Natural killer cell (primary cell): ENCODE results near the gene CCDC93. TPM values are rescaled to one million over a fixed set of nuclear protein-coding genes. Genes with fewer than 3 reads are reported as not detected.

Source experiments
- ATAC-seq, 3 donors: fragments of 150-1000 bp in 2 of 3; fragments of 200-7000 bp in 1 of 3; cut with Tn5 transposase; 1 replicate in 1 of 3; 2 replicates in 2 of 3; pipeline ENCODE4 v1.10.0; 2021; ENCODE audit warnings: mild to moderate bottlenecking in 2 of 3, moderate library complexity in 2 of 3
- DNase-seq, 2 donors: peaks; one replicate each; pipeline versions ENCODE4 v3.0.0 to v3.0.0-alpha.2; 2013 to 2021; ENCODE audit warnings: mixed read lengths in 1 of 2
- H3K27ac ChIP-seq: one replicate; pipeline ENCODE4 v1.5.1; 2013; ENCODE audit warnings: mild to moderate bottlenecking, low read length
- H3K27me3 ChIP-seq: one replicate; pipeline ENCODE4 v1.6.1; 2013; ENCODE audit warnings: low read length; ENCODE audit not compliant: control insufficient read depth, insufficient read depth
- H3K36me3 ChIP-seq: one replicate; pipeline ENCODE4 v1.6.1; 2013; ENCODE audit warnings: low read length; ENCODE audit not compliant: control insufficient read depth, insufficient read depth
- H3K4me1 ChIP-seq: one replicate; pipeline ENCODE4 v1.6.1; 2013; ENCODE audit warnings: low read length; ENCODE audit not compliant: control insufficient read depth, insufficient read depth
- H3K4me3 ChIP-seq: one replicate; pipeline ENCODE4 v1.5.1; 2013; ENCODE audit warnings: low read length
- H3K9me3 ChIP-seq: one replicate; pipeline ENCODE4 v1.6.1; 2013; ENCODE audit warnings: low read length; ENCODE audit not compliant: control insufficient read depth, insufficient read depth
- H3K27ac Mint-ChIP-seq, 2 donors: one replicate each; pipeline ENCODE4 v1.8.0; 2022; ENCODE audit warnings: mild to moderate bottlenecking in 2 of 2, mixed read lengths in 2 of 2, moderate library complexity in 1 of 2
- H3K27me3 Mint-ChIP-seq, 2 donors: one replicate each; pipeline ENCODE4 v1.8.0; 2022; ENCODE audit warnings: low read depth in 2 of 2, mixed read lengths in 2 of 2
- H3K36me3 Mint-ChIP-seq: one replicate; pipeline ENCODE4 v1.8.0; 2022; ENCODE audit warnings: mixed read lengths
- H3K4me1 Mint-ChIP-seq, 2 donors: one replicate each; pipeline ENCODE4 v1.8.0; 2022; ENCODE audit warnings: mixed read lengths in 2 of 2
- H3K4me3 Mint-ChIP-seq: one replicate; pipeline ENCODE4 v1.8.0; 2022; ENCODE audit warnings: mild to moderate bottlenecking, moderate library complexity, mixed read lengths
- H3K9me3 Mint-ChIP-seq, 2 donors: one replicate each; pipeline ENCODE4 v1.8.0; 2022; ENCODE audit warnings: mixed read lengths in 2 of 2
- CTCF ChIP-seq: fragments of 200-600 bp; IDR thresholded peaks from one replicate; pipeline ENCODE4 v1.8.0; 2022; ENCODE audit warnings: antibody characterized with exemption
- WGBS: methylation state at CpG from one replicate; pipeline ENCODE4 v1.1.7; 2013; ENCODE audit warnings: missing lambda C conversion rate; ENCODE audit not compliant: insufficient coverage; 5-methylcytosine and 5-hydroxymethylcytosine counted together
- intact Hi-C: fragments of 100-400 bp; cut with micrococcal nuclease; formaldehyde crosslinking; loops from one replicate; pipeline ENCODE4 v1.14.2; 2022
- total RNA-seq, 4 donors: library from RNA; stranded (reverse); fragments of 120-200 nt in 1 of 4; gene quantifications; one replicate each; pipeline versions ENCODE4 v1.2.3 to v1.2.4, GENCODE V29; 2013 to 2022

The CCDC93 gene
- total RNA-seq, 3 donors from 2014 or later (not counting 1 experiment from before 2014, with no cell fraction given), result 58.6 to 68.6 (median 67.4) TPM

DNA sequence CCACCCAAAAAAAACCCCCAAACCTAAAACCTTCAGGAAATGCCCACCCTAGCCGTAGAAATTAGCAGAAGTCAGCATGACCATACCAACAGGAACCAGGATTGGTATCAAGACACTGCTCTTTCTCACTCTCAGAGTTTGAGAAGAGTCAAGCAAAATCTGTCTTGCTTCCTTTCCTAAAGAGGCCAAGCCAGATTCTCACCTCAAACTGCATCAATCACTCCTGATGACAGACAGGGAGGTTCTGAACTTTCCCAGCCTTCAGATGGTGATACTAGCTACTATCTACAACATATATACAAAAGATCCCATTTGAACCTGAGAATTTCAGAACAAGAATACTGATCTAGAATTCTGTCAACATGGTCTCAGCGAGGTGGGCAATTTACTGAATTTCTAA lies 29.7 kb downstream of the CCDC93 start:
- Histone ChIP-seq H3K36me3 (peaks cover 41% of the 10 kb centered on the region), H3K4me3 (no peak overlapping the region), H3K27ac (no peak overlapping the region), H3K9me3 (no peaks in the 10 kb centered on the region), H3K4me1 (no peaks in the 10 kb centered on the region), H3K27me3 (no peaks in the 10 kb centered on the region)
- peaks cover 23 to 24% of the 10 kb centered on the region in 2 donors for H3K4me1 Mint-ChIP-seq
- WGBS, result 88% methylated on average over 1 of the region's 2 CpGs
- peak overlapping the region; percentile 16 for H3K27ac Mint-ChIP-seq
- H3K9me3 Mint-ChIP-seq, result no peaks in the 10 kb centered on the region
- TF ChIP-seq CTCF, result no peak
- ATAC-seq (no peak), DNase-seq (no peak)
- no peak overlapping the region for H3K4me3 Mint-ChIP-seq
- intact Hi-C loops, result no loop called here
- H3K36me3 Mint-ChIP-seq, result no peaks in the 10 kb centered on the region
- no peaks in the 10 kb centered on the region for H3K27me3 Mint-ChIP-seq

DNA sequence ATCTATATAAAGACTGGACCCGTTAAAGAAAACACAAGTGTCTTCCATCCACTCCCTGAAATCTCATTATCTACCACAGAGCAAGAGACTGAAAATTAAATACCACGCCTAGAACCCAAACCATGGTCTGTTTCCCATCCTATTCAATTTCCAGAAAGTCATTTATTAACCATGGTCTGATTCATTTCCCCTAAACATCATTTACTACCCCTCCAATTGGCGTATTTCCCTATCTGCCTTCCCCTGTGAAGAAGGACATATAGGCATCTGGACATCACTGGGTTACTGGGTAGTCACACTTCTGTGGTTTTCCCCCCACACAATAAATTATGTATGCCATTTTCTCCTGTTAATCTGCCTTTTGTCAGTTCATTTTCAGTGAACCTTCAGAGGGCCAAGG lies 30.8 kb downstream of the CCDC93 start:
- peaks cover 40% of the 10 kb centered on the region for H3K36me3 ChIP-seq
- intact Hi-C loops, result no loop called here
- no peaks in the 10 kb centered on the region for H3K36me3 Mint-ChIP-seq
- no peaks in the 10 kb centered on the region for H3K27me3 ChIP-seq
- peak overlapping the region; percentile 15 to 70 for H3K27ac Mint-ChIP-seq
- H3K9me3 Mint-ChIP-seq, result no peaks in the 10 kb centered on the region
- peaks cover 12 to 26% of the 10 kb centered on the region in 2 donors for H3K4me1 Mint-ChIP-seq
- no peak for ATAC-seq
- no peak for DNase-seq
- no peak overlapping the region for H3K4me3 ChIP-seq
- H3K9me3 ChIP-seq, result no peaks in the 10 kb centered on the region
- WGBS, result 92% methylated on average over 3 of the region's 3 CpGs
- no peak overlapping the region for H3K27ac ChIP-seq
- no peaks in the 10 kb centered on the region for H3K4me1 ChIP-seq
- H3K4me3 Mint-ChIP-seq, result no peak overlapping the region
- no peaks in the 10 kb centered on the region for H3K27me3 Mint-ChIP-seq
- TF ChIP-seq CTCF, result no peak

GRCh38 chr2:117982376-117983033 lies 31.4 kb downstream of the CCDC93 start:
- H3K36me3 ChIP-seq, result peaks cover 45% of the 10 kb centered on the region
- Mint-ChIP-seq H3K9me3 (no peaks in the 10 kb centered on the region), H3K27me3 (no peaks in the 10 kb centered on the region), H3K4me3 (no peak overlapping the region), H3K36me3 (no peaks in the 10 kb centered on the region), H3K27ac (peak overlapping the region; percentile 15 to 70), H3K4me1 (peaks cover 12 to 26% of the 10 kb centered on the region in 2 donors)
- no peak overlapping the region for H3K4me3 ChIP-seq
- no peaks in the 10 kb centered on the region for H3K27me3 ChIP-seq
- H3K27ac ChIP-seq, result no peak overlapping the region
- ATAC-seq (no peak), DNase-seq (no peak)
- intact Hi-C loops, result no loop called here
- TF ChIP-seq CTCF, result no peak
- no peaks in the 10 kb centered on the region for H3K9me3 ChIP-seq
- WGBS, result 97% methylated on average over 4 of the region's 5 CpGs
- no peaks in the 10 kb centered on the region for H3K4me1 ChIP-seq

- H3K4me3 ChIP-seq, result no peak overlapping the region
- DNase-seq (no peak), ATAC-seq (no peak)
- H3K27ac ChIP-seq, result no peak overlapping the region
- intact Hi-C loops, result no loop called here
- Mint-ChIP-seq H3K9me3 (no peaks in the 10 kb centered on the region), H3K27ac (no peak overlapping the region), H3K4me1 (peaks cover 12 to 26% of the 10 kb centered on the region in 2 donors), H3K27me3 (no peaks in the 10 kb centered on the region), H3K36me3 (no peaks in the 10 kb centered on the region), H3K4me3 (no peak overlapping the region)
- no peaks in the 10 kb centered on the region for H3K4me1 ChIP-seq
- H3K36me3 ChIP-seq, result peaks cover 50% of the 10 kb centered on the region
- no peak for TF ChIP-seq CTCF
- H3K9me3 ChIP-seq, result no peaks in the 10 kb centered on the region
- H3K27me3 ChIP-seq, result no peaks in the 10 kb centered on the region
- 89% methylated on average over 1 of the region's 1 CpG for WGBS
Measured at GRCh38 chr2:117981810-117982209, 32.1 kb downstream of the CCDC93 start.
